Uterus (tissue), 2 donors: ENCODE results near the gene SCARF1.

Source experiments
- CTCF ChIP-seq, 4 experiments: fragments of 200-600 bp in 2 of 4; fragments of 450-650 bp in 2 of 4; sonication (generic) in 2 of 4; IDR thresholded peaks; one replicate each; pipeline ENCODE4 v1.5.1; 2016 to 2019; ENCODE audit warnings: antibody characterized with exemption in 4 of 4, mild to moderate bottlenecking in 2 of 4, moderate library complexity in 1 of 4
- POLR2A ChIP-seq, 2 donors: fragments of 450-650 bp; IDR thresholded peaks; one replicate each; pipeline ENCODE4 v1.6.1; 2016; ENCODE audit warnings: antibody characterized with exemption in 2 of 2, mild to moderate bottlenecking in 1 of 2, moderate library complexity in 1 of 2

GRCh38 chr17:1641065-1641403, 4.5 kb downstream of the SCARF1 start:
- no peak for TF ChIP-seq CTCF (IDR thresholded peaks at IDR 0.05)
- TF ChIP-seq POLR2A (IDR thresholded peaks at IDR 0.05) = no peak
